ENCODE data around the gene XYLT1. TPM values are rescaled to one million over a fixed set of nuclear protein-coding genes. Genes with fewer than 3 reads are reported as not detected.

Gene XYLT1
- total RNA-seq, 1 donor from 2014 or later: 0.23 TPM

- DNase-seq (ENCODE audit: low read depth): no peak
- no peak overlapping the region for H3K4me3 ChIP-seq (ENCODE audit: low read depth, low read length)
- no peak for TF ChIP-seq CTCF (conservative IDR thresholded peaks at IDR 0.05; ENCODE audit: low read depth, low read length)
Measured at GRCh38 chr16:17327664-17328335, 143.0 kb downstream of the XYLT1 start.

- DNase-seq (ENCODE audit: low read depth): no peak
- H3K4me3 ChIP-seq (ENCODE audit: low read depth, low read length): no peak overlapping the region
- no peak for TF ChIP-seq CTCF (conservative IDR thresholded peaks at IDR 0.05; ENCODE audit: low read depth, low read length)
Measured at GRCh38 chr16:17325476-17326143, 145.2 kb downstream of the XYLT1 start.

GRCh38 chr16:17324451-17324850, 146.3 kb downstream of the XYLT1 start:
- no peak for DNase-seq (ENCODE audit: low read depth)
- no peak for TF ChIP-seq CTCF (conservative IDR thresholded peaks at IDR 0.05; ENCODE audit: low read depth, low read length)
- H3K4me3 ChIP-seq (ENCODE audit: low read depth, low read length): no peak overlapping the region

GRCh38 chr16:17323171-17323570, 147.6 kb downstream of the XYLT1 start:
- DNase-seq (ENCODE audit: low read depth): no peak
- no peak for TF ChIP-seq CTCF (conservative IDR thresholded peaks at IDR 0.05; ENCODE audit: low read depth, low read length)
- no peak overlapping the region for H3K4me3 ChIP-seq (ENCODE audit: low read depth, low read length)

GRCh38 chr16:17321824-17322223, 148.9 kb downstream of the XYLT1 start:
- TF ChIP-seq CTCF (conservative IDR thresholded peaks at IDR 0.05; ENCODE audit: low read depth, low read length): no peak
- no peak for DNase-seq (ENCODE audit: low read depth)
- H3K4me3 ChIP-seq (ENCODE audit: low read depth, low read length): no peak overlapping the region

- no peak for DNase-seq (ENCODE audit: low read depth)
- no peak overlapping the region for H3K4me3 ChIP-seq (ENCODE audit: low read depth, low read length)
- no peak for TF ChIP-seq CTCF (conservative IDR thresholded peaks at IDR 0.05; ENCODE audit: low read depth, low read length)
Measured at GRCh38 chr16:17320009-17320408, 150.8 kb downstream of the XYLT1 start.

- H3K4me3 ChIP-seq (ENCODE audit: low read depth, low read length): no peak overlapping the region
- TF ChIP-seq CTCF (conservative IDR thresholded peaks at IDR 0.05; ENCODE audit: low read depth, low read length): no peak
- DNase-seq (ENCODE audit: low read depth): no peak
Measured at GRCh38 chr16:17318238-17318637, 152.5 kb downstream of the XYLT1 start.
